Natural killer cell (primary cell): ENCODE measurements around the gene RBKS. TPM values are rescaled to one million over a fixed set of nuclear protein-coding genes. Genes with fewer than 3 reads are reported as not detected.

ENCODE experiments used
- ATAC-seq, 3 donors: fragments of 150-1000 bp in 2 of 3; fragments of 200-7000 bp in 1 of 3; cut with Tn5 transposase; 1 replicate in 1 of 3; 2 replicates in 2 of 3; pipeline ENCODE4 v1.10.0; 2021; ENCODE audit warnings: mild to moderate bottlenecking in 2 of 3, moderate library complexity in 2 of 3
- DNase-seq, 2 donors: peaks; one replicate each; pipeline versions ENCODE4 v3.0.0 to v3.0.0-alpha.2; 2013 to 2021; ENCODE audit warnings: mixed read lengths in 1 of 2
- H3K27ac ChIP-seq: one replicate; pipeline ENCODE4 v1.5.1; 2013; ENCODE audit warnings: mild to moderate bottlenecking, low read length
- H3K27me3 ChIP-seq: one replicate; pipeline ENCODE4 v1.6.1; 2013; ENCODE audit warnings: low read length; ENCODE audit not compliant: control insufficient read depth, insufficient read depth
- H3K36me3 ChIP-seq: one replicate; pipeline ENCODE4 v1.6.1; 2013; ENCODE audit warnings: low read length; ENCODE audit not compliant: control insufficient read depth, insufficient read depth
- H3K4me1 ChIP-seq: one replicate; pipeline ENCODE4 v1.6.1; 2013; ENCODE audit warnings: low read length; ENCODE audit not compliant: control insufficient read depth, insufficient read depth
- H3K4me3 ChIP-seq: one replicate; pipeline ENCODE4 v1.5.1; 2013; ENCODE audit warnings: low read length
- H3K9me3 ChIP-seq: one replicate; pipeline ENCODE4 v1.6.1; 2013; ENCODE audit warnings: low read length; ENCODE audit not compliant: control insufficient read depth, insufficient read depth
- H3K27ac Mint-ChIP-seq, 2 donors: one replicate each; pipeline ENCODE4 v1.8.0; 2022; ENCODE audit warnings: mild to moderate bottlenecking in 2 of 2, mixed read lengths in 2 of 2, moderate library complexity in 1 of 2
- H3K27me3 Mint-ChIP-seq, 2 donors: one replicate each; pipeline ENCODE4 v1.8.0; 2022; ENCODE audit warnings: low read depth in 2 of 2, mixed read lengths in 2 of 2
- H3K36me3 Mint-ChIP-seq: one replicate; pipeline ENCODE4 v1.8.0; 2022; ENCODE audit warnings: mixed read lengths
- H3K4me1 Mint-ChIP-seq, 2 donors: one replicate each; pipeline ENCODE4 v1.8.0; 2022; ENCODE audit warnings: mixed read lengths in 2 of 2
- H3K4me3 Mint-ChIP-seq: one replicate; pipeline ENCODE4 v1.8.0; 2022; ENCODE audit warnings: mild to moderate bottlenecking, moderate library complexity, mixed read lengths
- H3K9me3 Mint-ChIP-seq, 2 donors: one replicate each; pipeline ENCODE4 v1.8.0; 2022; ENCODE audit warnings: mixed read lengths in 2 of 2
- CTCF ChIP-seq: fragments of 200-600 bp; IDR thresholded peaks from one replicate; pipeline ENCODE4 v1.8.0; 2022; ENCODE audit warnings: antibody characterized with exemption
- WGBS: methylation state at CpG from one replicate; pipeline ENCODE4 v1.1.7; 2013; ENCODE audit warnings: missing lambda C conversion rate; ENCODE audit not compliant: insufficient coverage; 5-methylcytosine and 5-hydroxymethylcytosine counted together
- intact Hi-C: fragments of 100-400 bp; cut with micrococcal nuclease; formaldehyde crosslinking; loops from one replicate; pipeline ENCODE4 v1.14.2; 2022
- total RNA-seq, 4 donors: library from RNA; stranded (reverse); fragments of 120-200 nt in 1 of 4; gene quantifications; one replicate each; pipeline versions ENCODE4 v1.2.3 to v1.2.4, GENCODE V29; 2013 to 2022

Gene RBKS
- total RNA-seq, 3 donors from 2014 or later (not counting 1 experiment from before 2014, with no cell fraction given) = 11.5 to 20.9 (median 12.8) TPM

GRCh38 chr2:27863146-27863545 is 27.0 kb downstream of the RBKS start:
- Mint-ChIP-seq H3K27ac (no peak overlapping the region), H3K36me3 (no peaks in the 10 kb centered on the region), H3K27me3 (peaks cover 0 to 3% of the 10 kb centered on the region in 2 donors), H3K4me3 (no peak overlapping the region), H3K9me3 (no peaks in the 10 kb centered on the region), H3K4me1 (peaks cover 5 to 7% of the 10 kb centered on the region in 2 donors)
- H3K36me3 ChIP-seq = no peaks in the 10 kb centered on the region
- WGBS = 72% methylated on average over 1 of the region's 1 CpG
- H3K4me3 ChIP-seq = no peak overlapping the region
- intact Hi-C loops = no loop called here
- H3K4me1 ChIP-seq = no peaks in the 10 kb centered on the region
- TF ChIP-seq CTCF = no peak
- H3K9me3 ChIP-seq = no peaks in the 10 kb centered on the region
- ATAC-seq (no peak), DNase-seq (no peak)
- no peaks in the 10 kb centered on the region for H3K27me3 ChIP-seq
- no peak overlapping the region for H3K27ac ChIP-seq

GRCh38 chr2:27860111-27860510 is 30.1 kb downstream of the RBKS start:
- Histone ChIP-seq H3K36me3 (no peaks in the 10 kb centered on the region), H3K27ac (no peak overlapping the region), H3K27me3 (no peaks in the 10 kb centered on the region), H3K4me1 (no peaks in the 10 kb centered on the region), H3K4me3 (no peak overlapping the region), H3K9me3 (no peaks in the 10 kb centered on the region)
- Mint-ChIP-seq H3K27me3 (peaks cover 0 to 3% of the 10 kb centered on the region in 2 donors), H3K4me3 (no peak overlapping the region), H3K4me1 (peaks cover 5 to 7% of the 10 kb centered on the region in 2 donors), H3K36me3 (peaks cover 8% of the 10 kb centered on the region), H3K27ac (no peak overlapping the region), H3K9me3 (no peaks in the 10 kb centered on the region)
- TF ChIP-seq CTCF = no peak
- intact Hi-C loops = no loop called here
- no peak for ATAC-seq
- DNase-seq = no peak

GRCh38 chr2:27857417-27858172 is 32.6 kb downstream of the RBKS start:
- Histone ChIP-seq H3K4me1 (no peaks in the 10 kb centered on the region), H3K9me3 (no peaks in the 10 kb centered on the region), H3K4me3 (no peak overlapping the region), H3K27me3 (no peaks in the 10 kb centered on the region), H3K36me3 (no peaks in the 10 kb centered on the region), H3K27ac (no peak overlapping the region)
- Mint-ChIP-seq H3K4me3 (no peak overlapping the region), H3K36me3 (peaks cover 8% of the 10 kb centered on the region), H3K4me1 (peaks cover 5 to 7% of the 10 kb centered on the region in 2 donors), H3K27me3 (peaks cover 0 to 3% of the 10 kb centered on the region in 2 donors), H3K9me3 (no peaks in the 10 kb centered on the region), H3K27ac (no peak overlapping the region)
- no peak for TF ChIP-seq CTCF
- intact Hi-C loops = no loop called here
- no peak for DNase-seq
- no peak for ATAC-seq
- WGBS = 89% methylated on average over 4 of the region's 4 CpGs

GRCh38 chr2:27856956-27857355 is 33.2 kb downstream of the RBKS start:
- no peaks in the 10 kb centered on the region for H3K4me1 ChIP-seq
- H3K27me3 ChIP-seq = no peaks in the 10 kb centered on the region
- Mint-ChIP-seq H3K4me1 (peaks cover 5 to 7% of the 10 kb centered on the region in 2 donors), H3K9me3 (no peaks in the 10 kb centered on the region), H3K4me3 (no peak overlapping the region), H3K36me3 (peaks cover 8% of the 10 kb centered on the region), H3K27me3 (peaks cover 0 to 3% of the 10 kb centered on the region in 2 donors), H3K27ac (no peak overlapping the region)
- H3K27ac ChIP-seq = no peak overlapping the region
- DNase-seq (no peak), ATAC-seq (no peak)
- 70% methylated on average over 2 of the region's 3 CpGs for WGBS
- intact Hi-C loops = no loop called here
- TF ChIP-seq CTCF = no peak
- H3K9me3 ChIP-seq = no peaks in the 10 kb centered on the region
- H3K4me3 ChIP-seq = no peak overlapping the region
- no peaks in the 10 kb centered on the region for H3K36me3 ChIP-seq
